HepG2 (cell line): Measurements from ENCODE around the gene SLC25A18. TPM values are rescaled to one million over a fixed set of nuclear protein-coding genes. Genes with fewer than 3 reads are reported as not detected.

ENCODE experiments used
- GRHL1 ChIP-seq: sonication (generic); formaldehyde crosslinking; conservative IDR thresholded peaks from 2 replicates; pipeline ENCODE4 v1.8.0; 2022; ENCODE audit warnings: missing genetic modification reagents
- HES4 ChIP-seq: sonication (generic); formaldehyde crosslinking; IDR thresholded peaks from 2 replicates; pipeline ENCODE4 v1.9.0; 2021; ENCODE audit warnings: mild to moderate bottlenecking, missing genetic modification reagents, borderline replicate concordance
- IKZF4 ChIP-seq: sonication (generic); formaldehyde crosslinking; IDR thresholded peaks from 2 replicates; pipeline ENCODE4 v1.5.1; 2020; ENCODE audit warnings: borderline replicate concordance, mild to moderate bottlenecking, low read depth, missing genetic modification reagents; ENCODE audit errors: not compliant biosample characterization
- KAT7 ChIP-seq: IDR thresholded peaks from 2 replicates; pipeline ENCODE4 v1.6.1; 2018; ENCODE audit warnings: borderline replicate concordance, missing compliant biosample characterization
- MYPOP ChIP-seq: sonication (generic); formaldehyde crosslinking; IDR thresholded peaks from 2 replicates; pipeline ENCODE4 v1.8.1; 2023; ENCODE audit warnings: mild to moderate bottlenecking, moderate library complexity, missing genetic modification reagents
- NFYB ChIP-seq: sonication (generic); formaldehyde crosslinking; IDR thresholded peaks from 2 replicates; pipeline ENCODE4 v1.4.0; 2020; ENCODE audit warnings: missing genetic modification reagents
- PAWR ChIP-seq: sonication (generic); formaldehyde crosslinking; IDR thresholded peaks from 2 replicates; pipeline ENCODE4 v1.4.0; 2020; ENCODE audit warnings: missing genetic modification reagents, mild to moderate bottlenecking, borderline replicate concordance
- REL ChIP-seq: sonication (generic); formaldehyde crosslinking; conservative IDR thresholded peaks from 2 replicates; pipeline ENCODE4 v1.8.0; 2022; ENCODE audit warnings: mild to moderate bottlenecking, missing genetic modification reagents, moderate library complexity
- SSRP1 ChIP-seq: IDR thresholded peaks from 2 replicates; pipeline ENCODE4 v1.6.1; 2016; ENCODE audit warnings: control low read depth
- USF2 ChIP-seq, 2 experiments: sonication (generic) in 1 of 2; formaldehyde crosslinking in 1 of 2; IDR thresholded peaks; 2 replicates each; pipeline versions ENCODE4 v1.5.1 to v1.6.1; 2011 to 2020; ENCODE audit warnings: borderline replicate concordance in 1 of 2, low read depth in 1 of 2, low read length in 1 of 2, mild to moderate bottlenecking in 1 of 2, missing genetic modification reagents in 1 of 2, moderate library complexity in 1 of 2
- ZFP1 ChIP-seq: IDR thresholded peaks from 2 replicates; pipeline ENCODE4 v1.6.1; 2016
- ZKSCAN1 ChIP-seq: fragments of 150-350 bp; IDR thresholded peaks from 2 replicates; pipeline ENCODE4 v1.6.1; 2014; ENCODE audit warnings: low read length
- ZMYM2 ChIP-seq: sonication (generic); formaldehyde crosslinking; IDR thresholded peaks from 2 replicates; pipeline ENCODE4 v1.8.0; 2022; ENCODE audit warnings: mild to moderate bottlenecking, missing genetic modification reagents
- ZNF407 ChIP-seq: sonication (generic); formaldehyde crosslinking; IDR thresholded peaks from one replicate; pipeline ENCODE4 v1.5.1; 2020; ENCODE audit warnings: mild to moderate bottlenecking, missing genetic modification reagents; ENCODE audit errors: not compliant biosample characterization
- polyA plus RNA-seq, 8 experiments: library from polyadenylated mRNA; depleted of rRNA in 3 of 8; stranded (reverse) in 7 of 8; unstranded in 1 of 8; fragments of >200 nt; fragmentation: Illumina TruSeq in 4 of 8; extraction: Trizol in 4 of 8; gene quantifications; 2 replicates each; pipeline versions ENCODE4 v1.2.1 to v1.2.3, GENCODE V29; 2011 to 2016; ENCODE audit warnings: low read depth in 4 of 8, missing spikeins in 1 of 8, mixed read lengths in 1 of 8; ENCODE audit not compliant: insufficient read depth in 1 of 8
- total RNA-seq, 5 experiments: library from RNA; depleted of rRNA; stranded (reverse); fragments of >200 nt; fragmentation: Illumina TruSeq; extraction: Trizol; gene quantifications; 2 replicates each; pipeline ENCODE4 v1.2.3, GENCODE V29; 2016; ENCODE audit warnings: low read depth in 1 of 5

Gene SLC25A18
- total and polyA plus RNA-seq, 2 of the 13 experiments (the other 11 are each of a cell fraction or from before 2014, with no cell fraction given) = 0.28 to 0.75 TPM

GRCh38 chr22:17638432-17639246 is 75.3 kb downstream of the SLC25A18 start, which contains the start of gene BCL2L13 (continued):
- TF ChIP-seq IKZF4 (CRISPR knock-in tag) (no peak), ZKSCAN1 (no peak), HES4 (no peak), SSRP1 (no peak), NFYB (CRISPR knock-in tag) (peak; percentile 6; the same call in 1 of the 2 replicates), KAT7 (CRISPR knock-in tag) (no peak), ZMYM2 (CRISPR knock-in tag) (no peak), GRHL1 (CRISPR knock-in tag) (no peak), ZFP1 (no peak), ZNF407 (CRISPR knock-in tag) (peak; percentile 33), MYPOP (CRISPR knock-in tag) (peak; percentile 80), USF2 (IDR thresholded peaks at IDR 0.05; ENCODE audit: low read depth, low read length) (no peak), USF2 (CRISPR knock-in tag; IDR thresholded peaks at IDR 0.05; ENCODE audit: borderline replicate concordance) (no peak), PAWR (no peak), REL (CRISPR knock-in tag) (no peak; the same call in 1 of the 2 replicates)
